ENCODE data around the gene GPC1.

GRCh38 chr2:240458044-240458899, 22.8 kb downstream of the GPC1 start:
- no peak for TF ChIP-seq CTCF (IDR thresholded peaks at IDR 0.05)
- no peak for TF ChIP-seq EZH2 (IDR thresholded peaks at IDR 0.05)
- no peak for TF ChIP-seq EZH2phosphoT487 (IDR thresholded peaks at IDR 0.05)

Data from neural progenitor cell (in vitro differentiated cells).